GM23248 (cell line): ENCODE measurements around the gene RIN2. TPM values are rescaled to one million over a fixed set of nuclear protein-coding genes. Genes with fewer than 3 reads are reported as not detected.
A peak's percentile ranks its signal among the peaks of the same experiment; 100 is the strongest.

ENCODE experiments used
- DNase-seq: peaks from one replicate; pipeline ENCODE4 v3.0.0-alpha.2; 2015
- H2AFZ ChIP-seq: fragments of 200-600 bp; sonication (generic); 2 replicates; pipeline ENCODE4 v1.6.1; 2016; ENCODE audit warnings: antibody characterized with exemption
- H3F3A ChIP-seq: fragments of 200-600 bp; sonication (generic); 2 replicates; pipeline ENCODE4 v1.6.1; 2016; ENCODE audit warnings: mild to moderate bottlenecking, antibody characterized with exemption, mixed run types; ENCODE audit not compliant: insufficient read depth
- H3K27ac ChIP-seq: fragments of 200-600 bp; sonication (generic); 2 replicates; pipeline ENCODE4 v1.5.1; 2016; ENCODE audit warnings: mild to moderate bottlenecking
- H3K27me3 ChIP-seq: fragments of 200-600 bp; sonication (generic); replicated peaks from 2 replicates; pipeline ENCODE4 v1.6.1; 2016; ENCODE audit warnings: mild to moderate bottlenecking; ENCODE audit not compliant: insufficient read depth
- H3K36me3 ChIP-seq: fragments of 200-600 bp; sonication (generic); 2 replicates; pipeline ENCODE4 v1.6.1; 2016; ENCODE audit warnings: low read depth, mild to moderate bottlenecking
- H3K4me1 ChIP-seq: fragments of 200-600 bp; sonication (generic); 2 replicates; pipeline ENCODE4 v1.6.1; 2016; ENCODE audit warnings: mild to moderate bottlenecking; ENCODE audit not compliant: insufficient read depth
- H3K4me2 ChIP-seq: fragments of 200-600 bp; sonication (generic); one replicate; pipeline ENCODE4 v1.6.1; 2016; ENCODE audit warnings: mild to moderate bottlenecking; ENCODE audit not compliant: unreplicated experiment
- H3K4me3 ChIP-seq: fragments of 200-600 bp; sonication (generic); 2 replicates; pipeline ENCODE4 v1.5.1; 2016; ENCODE audit warnings: mild to moderate bottlenecking
- H3K79me2 ChIP-seq: fragments of 200-600 bp; sonication (generic); 2 replicates; pipeline ENCODE4 v1.6.1; 2016; ENCODE audit warnings: mild to moderate bottlenecking; ENCODE audit not compliant: insufficient read depth
- H3K9ac ChIP-seq: fragments of 200-600 bp; sonication (generic); 2 replicates; pipeline ENCODE4 v1.6.1; 2016; ENCODE audit warnings: mild to moderate bottlenecking
- H3K9me2 ChIP-seq: fragments of 200-600 bp; sonication (generic); 2 replicates; pipeline ENCODE4 v1.6.1; 2016; ENCODE audit warnings: mixed run types, mild to moderate bottlenecking, moderate library complexity; ENCODE audit not compliant: insufficient read depth
- H3K9me3 ChIP-seq: fragments of 200-600 bp; sonication (generic); one replicate; pipeline ENCODE4 v1.6.1; 2017; ENCODE audit warnings: low read depth
- H4K20me1 ChIP-seq: fragments of 200-600 bp; sonication (generic); 2 replicates; pipeline ENCODE4 v1.6.0; 2016; ENCODE audit not compliant: insufficient read depth
- EZH2 ChIP-seq: fragments of 200-600 bp; sonication (generic); IDR thresholded peaks from 2 replicates; pipeline ENCODE4 v1.6.1; 2018; ENCODE audit warnings: antibody characterized with exemption, mild to moderate bottlenecking; ENCODE audit not compliant: insufficient read depth, poor library complexity, severe bottlenecking
- EZH2phosphoT487 ChIP-seq: fragments of 200-600 bp; sonication (generic); IDR thresholded peaks from 2 replicates; pipeline ENCODE4 v1.6.1; 2018; ENCODE audit warnings: antibody characterized with exemption, moderate library complexity, mild to moderate bottlenecking, low read depth; ENCODE audit not compliant: insufficient read depth
- WGBS, 2 experiments: methylation state at CpG; one replicate each; pipeline ENCODE4 v1.1.6; 2015 to 2017; ENCODE audit warnings: low lambda C conversion rate in 2 of 2, low coverage in 1 of 2; ENCODE audit errors: missing lambda C conversion rate in 2 of 2; 5-methylcytosine and 5-hydroxymethylcytosine counted together
- in situ Hi-C: fragments of 300-500 bp; cut with MboI; formaldehyde crosslinking; loops from 2 replicates; pipeline ENCODE4 v1.15.0; 2020
- polyA plus RNA-seq: library from polyadenylated mRNA; unstranded; fragments of >200 nt; fragmentation: Nextera tagmentation; extraction: Ambion mirVana; gene quantifications from 2 replicates; pipeline ENCODE4 v1.2.1, GENCODE V29; 2016
- total RNA-seq: library from RNA; depleted of rRNA; stranded (reverse); fragments of >200 nt; shearing (Covaris generic); gene quantifications from 2 replicates; pipeline ENCODE4 v1.2.3, GENCODE V29; 2014

Gene RIN2
- total and polyA plus RNA-seq, 2 experiments from 2014 or later = 45.3 to 48.0 TPM

- DNase-seq = peak; percentile 68
- no peaks in the 10 kb centered on the region for H3K9me3 ChIP-seq
- peak overlapping the region; percentile 96 for H3K9ac ChIP-seq
- peak overlapping the region; percentile 99 for H3K4me2 ChIP-seq
- H3K9me2 ChIP-seq = no peaks in the 10 kb centered on the region
- H3K27me3 ChIP-seq = no peaks in the 10 kb centered on the region
- peaks cover 19% of the 10 kb centered on the region for H3K79me2 ChIP-seq
- H3F3A ChIP-seq = peaks cover 20% of the 10 kb centered on the region; the same call in 1 of the 2 replicates
- peak overlapping the region; percentile 86 for H3K27ac ChIP-seq
- 0 out of 2 replicates have a peak, but pooled peaks cover 6% of the 10 kb centered on the region for H4K20me1 ChIP-seq
- in situ Hi-C loops = no loop called here
- peak overlapping the region; percentile 99 for H3K4me3 ChIP-seq
- no peaks in the 10 kb centered on the region for H3K36me3 ChIP-seq
- no peak for TF ChIP-seq EZH2phosphoT487
- TF ChIP-seq EZH2 = no peak
- 3 to 5% methylated on average over 43 to 45 of the region's 54 CpGs for WGBS, 2 experiments
- peaks cover 17% of the 10 kb centered on the region for H3K4me1 ChIP-seq
- H2AFZ ChIP-seq = peak overlapping the region; percentile 93
Observed at GRCh38 chr20:19758501-19759331, 658 bp downstream of the RIN2 start.

GRCh38 chr20:19760371-19760721 lies 2.3 kb downstream of the RIN2 start:
- H3K79me2 ChIP-seq = peaks cover 23% of the 10 kb centered on the region
- H3K4me3 ChIP-seq = no peak overlapping the region
- peaks cover 17% of the 10 kb centered on the region for H3K4me1 ChIP-seq
- H3K9me2 ChIP-seq = no peaks in the 10 kb centered on the region
- no peaks in the 10 kb centered on the region for H3K9me3 ChIP-seq
- WGBS, 2 experiments = 95 to 99% methylated on average over 3 of the region's 3 CpGs
- in situ Hi-C loops = no loop called here
- TF ChIP-seq EZH2 (no peak), EZH2phosphoT487 (no peak)
- 0 out of 2 replicates have a peak, but pooled peaks cover 6% of the 10 kb centered on the region for H4K20me1 ChIP-seq
- H2AFZ ChIP-seq = no peak overlapping the region
- H3K27ac ChIP-seq = no peak overlapping the region
- no peak overlapping the region for H3K9ac ChIP-seq
- H3K36me3 ChIP-seq = no peaks in the 10 kb centered on the region
- H3F3A ChIP-seq = peaks cover 20% of the 10 kb centered on the region; the same call in 1 of the 2 replicates
- no peaks in the 10 kb centered on the region for H3K27me3 ChIP-seq
- H3K4me2 ChIP-seq = no peak overlapping the region
- DNase-seq = no peak

GRCh38 chr20:19761326-19761725 lies 3.3 kb downstream of the RIN2 start:
- H3K9me3 ChIP-seq = no peaks in the 10 kb centered on the region
- H3K4me3 ChIP-seq = no peak overlapping the region
- no peaks in the 10 kb centered on the region for H3K36me3 ChIP-seq
- H3K9ac ChIP-seq = no peak overlapping the region
- 0 out of 2 replicates have a peak, but pooled peaks cover 6% of the 10 kb centered on the region for H4K20me1 ChIP-seq
- H3K27me3 ChIP-seq = no peaks in the 10 kb centered on the region
- no peaks in the 10 kb centered on the region for H3K9me2 ChIP-seq
- DNase-seq = no peak
- no peak overlapping the region for H3K27ac ChIP-seq
- in situ Hi-C loops = no loop called here
- H3F3A ChIP-seq = peaks cover 20% of the 10 kb centered on the region; the same call in 1 of the 2 replicates
- TF ChIP-seq EZH2 (no peak), EZH2phosphoT487 (no peak)
- H3K4me1 ChIP-seq = peaks cover 17% of the 10 kb centered on the region
- peaks cover 26% of the 10 kb centered on the region for H3K79me2 ChIP-seq
- H3K4me2 ChIP-seq = no peak overlapping the region
- H2AFZ ChIP-seq = no peak overlapping the region

- WGBS, 2 experiments = 95 to 100% methylated on average over 2 of the region's 2 CpGs
- Histone ChIP-seq H3K27ac (no peak overlapping the region), H3K4me2 (no peak overlapping the region), H3K79me2 (peaks cover 28% of the 10 kb centered on the region), H2AFZ (no peak overlapping the region), H3K4me3 (no peak overlapping the region), H3K36me3 (no peaks in the 10 kb centered on the region), H3K27me3 (no peaks in the 10 kb centered on the region), H3K9me2 (no peaks in the 10 kb centered on the region), H4K20me1 (0 out of 2 replicates have a peak, but pooled peaks cover 6% of the 10 kb centered on the region), H3K9ac (no peak overlapping the region), H3K4me1 (peaks cover 15% of the 10 kb centered on the region), H3F3A (peaks cover 18% of the 10 kb centered on the region; the same call in 1 of the 2 replicates), H3K9me3 (no peaks in the 10 kb centered on the region)
- in situ Hi-C loops = no loop called here
- DNase-seq = no peak
- TF ChIP-seq EZH2 (no peak), EZH2phosphoT487 (no peak)
Observed at GRCh38 chr20:19761841-19762240, 3.8 kb downstream of the RIN2 start.
